Fibroblast of skin of right biceps (primary cell): ENCODE data around the gene TAS2R42.

ENCODE experiments used
- DNase-seq: peaks from one replicate; pipeline ENCODE4 v3.0.0-alpha.2; 2013

Gene TAS2R42

DNA sequence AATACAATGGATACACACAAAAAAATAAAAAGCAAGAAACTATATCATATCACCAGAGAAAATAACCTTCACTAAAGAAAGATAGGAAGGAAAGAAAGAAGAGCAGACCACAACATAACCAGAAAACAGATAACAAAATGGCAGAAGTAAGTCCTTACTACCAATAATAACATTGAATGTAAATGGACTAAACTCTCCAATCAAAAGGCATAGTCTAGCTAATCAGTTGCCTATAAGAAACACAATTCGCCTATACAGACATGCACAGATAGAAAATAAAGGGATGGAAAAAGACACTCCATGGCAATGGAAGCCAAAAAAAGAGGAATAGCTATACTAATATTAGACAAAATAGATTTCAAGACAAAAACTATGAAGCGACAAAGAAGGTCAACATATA, 43.4 kb downstream of the TAS2R42 start:
- no peak for DNase-seq

GRCh38 chr12:11136075-11136474, 50.7 kb downstream of the TAS2R42 start:
- DNase-seq = no peak
